ENCODE data around the gene PRKN.

PRKN gene

GRCh38 chr6:162026843-162027242 is 700.7 kb downstream of the PRKN start:
- FAIRE-seq (no peak), DNase-seq (ENCODE audit: insufficient read length, low spot score) (no peak)

- no peak for DNase-seq (ENCODE audit: insufficient read length, low spot score)
- no peak for FAIRE-seq
Measured at GRCh38 chr6:162026031-162026430, 701.5 kb downstream of the PRKN start.

DNA sequence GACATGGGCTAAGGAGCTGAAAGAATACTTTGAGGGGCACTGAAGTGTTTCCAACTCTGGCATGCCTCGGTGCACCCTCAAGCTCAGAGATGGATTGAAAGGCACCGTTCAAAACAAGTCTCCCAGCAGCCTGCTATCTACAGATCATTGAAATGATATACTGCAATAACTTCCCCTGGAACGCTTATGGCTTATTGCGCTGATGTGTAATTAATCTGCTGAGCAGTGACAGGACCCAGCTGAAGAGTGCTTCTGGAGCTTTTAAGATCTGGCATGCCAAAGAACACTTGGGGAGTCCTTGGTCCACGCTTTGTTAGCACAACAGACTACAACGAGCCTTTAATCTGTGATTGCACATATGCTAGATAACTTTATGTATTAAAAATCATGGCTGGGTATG is 708.2 kb downstream of the PRKN start:
- DNase-seq (ENCODE audit: insufficient read length, low spot score) (no peak), FAIRE-seq (no peak)

GRCh38 chr6:162017536-162017935 is 710.0 kb downstream of the PRKN start:
- no peak for DNase-seq (ENCODE audit: insufficient read length, low spot score)
- FAIRE-seq: no peak

GRCh38 chr6:162014069-162014811 is 713.3 kb downstream of the PRKN start:
- no peak for DNase-seq (ENCODE audit: insufficient read length, low spot score)
- FAIRE-seq: no peak

GRCh38 chr6:162005372-162005771 is 722.2 kb downstream of the PRKN start:
- FAIRE-seq (no peak), DNase-seq (ENCODE audit: insufficient read length, low spot score) (no peak)

GRCh38 chr6:161996783-161997182 is 730.8 kb downstream of the PRKN start:
- FAIRE-seq (no peak), DNase-seq (ENCODE audit: insufficient read length, low spot score) (no peak)

GRCh38 chr6:161985876-161986423 is 741.6 kb downstream of the PRKN start:
- DNase-seq (ENCODE audit: insufficient read length, low spot score) (no peak), FAIRE-seq (no peak)

DNA sequence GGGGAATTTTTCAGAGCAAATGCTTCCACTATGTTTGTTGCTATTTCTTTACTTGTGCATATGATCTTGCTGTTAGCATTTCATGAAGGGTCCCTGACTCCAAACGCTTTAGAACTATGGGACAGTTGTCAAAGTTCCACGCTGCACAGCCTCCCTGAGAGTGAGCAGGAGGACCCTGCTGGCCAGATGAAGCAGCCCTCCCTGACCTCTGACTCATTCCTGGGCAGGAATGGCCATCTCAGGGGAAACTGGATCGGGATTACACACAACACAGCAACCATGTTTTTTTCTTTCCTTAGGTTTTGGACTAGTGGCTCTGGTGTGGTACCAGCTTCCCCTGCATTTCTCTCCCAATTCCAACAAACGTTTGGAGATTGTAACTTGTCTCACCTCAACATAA is 742.9 kb downstream of the PRKN start:
- no peak for FAIRE-seq
- no peak for DNase-seq (ENCODE audit: insufficient read length, low spot score)

GRCh38 chr6:161976553-161976952 is 751.0 kb downstream of the PRKN start:
- no peak for FAIRE-seq
- DNase-seq (ENCODE audit: insufficient read length, low spot score): no peak

GRCh38 chr6:161973064-161973463 is 754.5 kb downstream of the PRKN start:
- DNase-seq (ENCODE audit: insufficient read length, low spot score): no peak
- no peak for FAIRE-seq

DNA sequence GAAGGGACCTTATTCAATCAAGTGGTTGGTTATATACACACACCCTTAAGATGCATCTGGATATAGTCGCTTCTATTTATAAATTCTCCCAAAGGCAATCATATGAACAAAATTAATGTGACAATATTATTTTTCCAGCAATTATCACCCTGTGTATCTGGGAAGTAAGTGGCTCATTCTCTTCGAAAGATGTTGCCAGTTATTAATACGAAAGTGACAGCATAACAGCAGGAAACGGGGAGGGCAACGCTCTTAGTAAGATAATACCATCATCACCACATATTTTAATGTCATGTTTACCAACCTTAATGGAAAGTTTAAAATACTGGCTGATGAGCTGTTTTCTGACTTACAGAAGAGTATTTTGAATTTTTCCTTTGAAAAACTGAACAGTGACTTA is 756.5 kb downstream of the PRKN start:
- DNase-seq (ENCODE audit: insufficient read length, low spot score) (no peak), FAIRE-seq (no peak)

- FAIRE-seq (no peak), DNase-seq (ENCODE audit: insufficient read length, low spot score) (no peak)
Measured at GRCh38 chr6:161963634-161964234, 763.8 kb downstream of the PRKN start.

DNA sequence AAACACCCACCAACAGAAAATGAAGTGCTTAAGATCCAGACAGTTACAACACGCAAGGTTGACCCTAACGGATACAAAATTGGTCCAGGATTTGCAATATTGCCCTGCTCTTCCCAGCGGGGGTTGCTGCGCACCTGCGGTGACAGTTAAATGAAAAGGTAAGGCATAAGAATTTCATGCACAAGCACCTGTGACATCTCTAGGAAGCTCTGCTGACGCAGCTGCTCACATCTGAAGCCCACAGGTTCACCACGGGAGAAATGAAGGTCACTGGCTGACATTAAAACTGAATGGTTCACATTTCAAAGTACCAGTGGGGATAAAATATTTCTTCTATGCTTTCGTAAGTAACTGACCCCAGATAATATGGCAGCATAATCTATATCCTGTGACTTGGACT is 764.4 kb downstream of the PRKN start:
- DNase-seq (ENCODE audit: insufficient read length, low spot score) (no peak), FAIRE-seq (no peak)

- DNase-seq (ENCODE audit: insufficient read length, low spot score) (no peak), FAIRE-seq (no peak)
Measured at GRCh38 chr6:161961796-161962195, 765.8 kb downstream of the PRKN start.

GRCh38 chr6:161961046-161961445 is 766.5 kb downstream of the PRKN start:
- DNase-seq (ENCODE audit: insufficient read length, low spot score): no peak
- no peak for FAIRE-seq

GRCh38 chr6:161959072-161959471 is 768.5 kb downstream of the PRKN start:
- no peak for FAIRE-seq

GRCh38 chr6:161956082-161956481 is 771.5 kb downstream of the PRKN start:
- DNase-seq (ENCODE audit: insufficient read length, low spot score): no peak

More at GRCh38 chr6:161959072-161959471, 768.5 kb downstream of the PRKN start:
- no peak for DNase-seq (ENCODE audit: insufficient read length, low spot score)

GRCh38 chr6:161954699-161955276 is 772.8 kb downstream of the PRKN start:
- FAIRE-seq (no peak), DNase-seq (ENCODE audit: insufficient read length, low spot score) (no peak)

More at GRCh38 chr6:161956082-161956481, 771.5 kb downstream of the PRKN start:
- no peak for FAIRE-seq

DNA sequence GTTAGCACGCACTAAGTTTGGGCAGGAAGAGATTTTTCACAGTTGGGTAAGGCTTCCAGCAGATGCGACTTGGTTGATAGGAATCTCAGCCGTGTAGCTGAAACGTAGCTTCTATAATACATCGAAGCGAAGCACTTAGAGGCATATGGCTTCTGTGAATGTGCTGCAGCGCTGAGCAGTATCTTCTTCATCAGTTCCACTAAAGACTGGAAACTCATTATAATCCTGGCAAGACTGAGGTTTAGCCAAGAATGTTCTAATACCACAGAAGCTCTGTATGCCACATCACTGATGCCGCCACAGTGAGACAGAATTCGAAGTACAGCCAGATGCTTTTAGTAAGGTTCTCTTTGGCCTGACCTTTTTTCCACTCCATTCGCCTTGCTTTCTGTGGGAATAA is 773.5 kb downstream of the PRKN start:
- DNase-seq (ENCODE audit: insufficient read length, low spot score) (no peak), FAIRE-seq (no peak)

DNA sequence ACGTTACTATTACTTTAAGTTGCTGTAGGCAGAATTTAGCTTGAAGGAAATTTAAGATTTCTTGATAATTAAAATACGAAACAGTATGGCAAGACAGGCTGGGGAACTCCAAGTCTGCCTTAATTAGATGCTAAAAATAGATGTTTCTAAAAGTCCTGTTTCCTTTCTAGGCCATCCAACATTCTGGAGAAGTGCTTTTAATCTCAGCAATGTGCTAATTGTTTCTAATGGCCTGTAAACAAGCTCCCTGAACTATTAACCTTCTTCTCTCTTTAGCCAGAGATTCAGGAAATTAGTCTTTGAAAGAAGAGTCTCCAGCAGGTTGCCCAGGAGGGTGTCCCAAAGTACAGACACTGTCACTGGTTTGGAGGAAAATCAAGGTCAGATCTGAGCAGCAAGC is 776.4 kb downstream of the PRKN start:
- no peak for DNase-seq (ENCODE audit: insufficient read length, low spot score)
- no peak for FAIRE-seq

GRCh38 chr6:161949531-161949930 is 778.0 kb downstream of the PRKN start:
- FAIRE-seq (no peak), DNase-seq (ENCODE audit: insufficient read length, low spot score) (no peak)
